Right ventricle myocardium superior (tissue), 1 donor: ENCODE data around the gene SNAI3. TPM values are rescaled to one million over a fixed set of nuclear protein-coding genes. Genes with fewer than 3 reads are reported as not detected.
"Not testable (repeated sequence)": the region's sequence is repeated elsewhere in the genome, so short reads cannot be mapped to it uniquely, and the experiment has no call there.

Experiments used
- ATAC-seq: fragments of 200-7000 bp; cut with Tn5 transposase; one replicate; pipeline ENCODE4 v1.9.1; 2020; ENCODE audit warnings: mild to moderate bottlenecking; ENCODE audit not compliant: poor library complexity
- DNase-seq: peaks from one replicate; pipeline ENCODE4 v3.0.0-alpha.2; 2020
- intact Hi-C: fragments of 100-400 bp; cut with DNase I; formaldehyde crosslinking; loops from one replicate; pipeline ENCODE4 v1.11.2; 2022
- total RNA-seq: library from RNA; stranded (reverse); fragmentation: NEBNext Ultra II Directional; extraction: Animal tissue kit (Norgen Biotek cat#: 25700); gene quantifications from one replicate; pipeline ENCODE4 v1.2.1, GENCODE V29; 2021
- donor health status: DM: no; HTN: yes; CAD: no; lungs with severe emphysema.

Gene SNAI3
- total RNA-seq, 1 donor from 2014 or later: 3.0 TPM

GRCh38 chr16:88680554-88681083, 5.7 kb downstream of the SNAI3 start:
- intact Hi-C loops: no loop called here
- no peak for ATAC-seq
- DNase-seq: no peak

- DNase-seq: no peak
Measured at GRCh38 chr16:88678224-88678979, 7.9 kb downstream of the SNAI3 start.

GRCh38 chr16:88677721-88678120, 8.6 kb downstream of the SNAI3 start:
- no peak for DNase-seq
- ATAC-seq: no peak
- intact Hi-C loops: no loop called here

More at GRCh38 chr16:88678224-88678979, 7.9 kb downstream of the SNAI3 start:
- intact Hi-C loops: no loop called here
- ATAC-seq: no peak

- DNase-seq (no peak), ATAC-seq (no peak)
- intact Hi-C loops: no loop called here
Measured at GRCh38 chr16:88676502-88677242, 9.6 kb downstream of the SNAI3 start.

- DNase-seq: peak; percentile 73
- intact Hi-C loops: no loop called here
- ATAC-seq: peak; percentile 87
Measured at GRCh38 chr16:88673716-88674379, 12.5 kb downstream of the SNAI3 start.

GRCh38 chr16:88672776-88673175, 13.5 kb downstream of the SNAI3 start:
- intact Hi-C loops: no loop called here
- DNase-seq: no peak
- peak; percentile 45 for ATAC-seq

GRCh38 chr16:88671806-88672205, 14.5 kb downstream of the SNAI3 start:
- ATAC-seq (peak; percentile 23), DNase-seq (no peak)
- intact Hi-C loops: no loop called here

- intact Hi-C loops: no loop called here
- ATAC-seq (no peak), DNase-seq (no peak)
Measured at GRCh38 chr16:88669980-88670379, 16.3 kb downstream of the SNAI3 start.

- intact Hi-C loops, DNase-seq, ATAC-seq: not testable (repeated sequence)
Measured at GRCh38 chr16:88669493-88669892, 16.8 kb downstream of the SNAI3 start.

GRCh38 chr16:88667461-88667860, 18.8 kb downstream of the SNAI3 start:
- no peak for ATAC-seq
- intact Hi-C loops: no loop called here
- no peak for DNase-seq

- intact Hi-C loops: no loop called here
- DNase-seq (no peak), ATAC-seq (no peak)
Measured at GRCh38 chr16:88665570-88665969, 20.7 kb downstream of the SNAI3 start.

GRCh38 chr16:88665148-88665547, 21.2 kb downstream of the SNAI3 start:
- ATAC-seq: no peak
- intact Hi-C loops: no loop called here
- DNase-seq: no peak

- ATAC-seq (peak; percentile 99), DNase-seq (peak; percentile 98)
- intact Hi-C loops: no loop called here
Measured at GRCh38 chr16:88662843-88663606, 23.3 kb downstream of the SNAI3 start, which contains the start of gene MVD. TSS of gene MVD (minus strand) at chr16:88663091. CDS start at chr16:88663080, 11 bp downstream.

GRCh38 chr16:88662222-88662842, 24.0 kb downstream of the SNAI3 start:
- DNase-seq (no peak), ATAC-seq (no peak)
- intact Hi-C loops: no loop called here

GRCh38 chr16:88661468-88661867, 24.8 kb downstream of the SNAI3 start:
- intact Hi-C loops: no loop called here
- no peak for DNase-seq
- ATAC-seq: no peak

GRCh38 chr16:88659160-88659559, 27.1 kb downstream of the SNAI3 start:
- intact Hi-C loops: no loop called here
- DNase-seq: no peak
- no peak for ATAC-seq

- DNase-seq (no peak), ATAC-seq (no peak)
- intact Hi-C loops: no loop called here
Measured at GRCh38 chr16:88658714-88659113, 27.6 kb downstream of the SNAI3 start.

GRCh38 chr16:88657371-88657770, 28.9 kb downstream of the SNAI3 start:
- DNase-seq (no peak), ATAC-seq (no peak)
- intact Hi-C loops: no loop called here
